Stimulated activated naive CD8-positive, alpha-beta T cell treated with anti-CD3 and anti-CD28 coated beads, Interleukin-15, Interleukin-2, amounts not matched to agents 100 ng/mL and 50 ng/mL, for 24 hours (primary cell): ENCODE measurements around the gene GCLM.

ENCODE experiments used
- H3K27ac Mint-ChIP-seq: one replicate; pipeline ENCODE4 v1.8.0; 2021; ENCODE audit warnings: mild to moderate bottlenecking, mixed read lengths
- H3K27me3 Mint-ChIP-seq: one replicate; pipeline ENCODE4 v1.8.0; 2021; ENCODE audit warnings: mixed read lengths
- H3K36me3 Mint-ChIP-seq: one replicate; pipeline ENCODE4 v1.8.0; 2021; ENCODE audit warnings: low read depth, mixed read lengths
- H3K4me1 Mint-ChIP-seq: one replicate; pipeline ENCODE4 v1.8.0; 2021; ENCODE audit warnings: low read depth, mixed read lengths
- H3K4me3 Mint-ChIP-seq: one replicate; pipeline ENCODE4 v1.8.0; 2021; ENCODE audit warnings: mild to moderate bottlenecking, mixed read lengths
- H3K9me3 Mint-ChIP-seq: one replicate; pipeline ENCODE4 v1.8.0; 2021; ENCODE audit warnings: mixed read lengths

The GCLM gene

GRCh38 chr1:93845538-93846205 lies 63.6 kb downstream of the GCLM start:
- peaks cover 34% of the 10 kb centered on the region for H3K4me1 Mint-ChIP-seq
- no peaks in the 10 kb centered on the region for H3K9me3 Mint-ChIP-seq

GRCh38 chr1:93844262-93845045 lies 64.8 kb downstream of the GCLM start:
- no peak overlapping the region for H3K4me3 Mint-ChIP-seq

More at GRCh38 chr1:93845538-93846205, 63.6 kb downstream of the GCLM start:
- no peaks in the 10 kb centered on the region for H3K27me3 Mint-ChIP-seq
- peak overlapping the region; percentile 86 for H3K27ac Mint-ChIP-seq
- H3K4me3 Mint-ChIP-seq, result peak overlapping the region; percentile 89
- no peaks in the 10 kb centered on the region for H3K36me3 Mint-ChIP-seq

GRCh38 chr1:93842750-93843500 lies 66.3 kb downstream of the GCLM start:
- H3K27ac Mint-ChIP-seq, result no peak overlapping the region
- H3K27me3 Mint-ChIP-seq, result no peaks in the 10 kb centered on the region
- no peaks in the 10 kb centered on the region for H3K9me3 Mint-ChIP-seq
- no peaks in the 10 kb centered on the region for H3K36me3 Mint-ChIP-seq
- peaks cover 29% of the 10 kb centered on the region for H3K4me1 Mint-ChIP-seq
- H3K4me3 Mint-ChIP-seq, result no peak overlapping the region

More at GRCh38 chr1:93844262-93845045, 64.8 kb downstream of the GCLM start:
- H3K36me3 Mint-ChIP-seq, result no peaks in the 10 kb centered on the region
- H3K27ac Mint-ChIP-seq, result no peak overlapping the region
- H3K27me3 Mint-ChIP-seq, result no peaks in the 10 kb centered on the region
- no peaks in the 10 kb centered on the region for H3K9me3 Mint-ChIP-seq
- peaks cover 34% of the 10 kb centered on the region for H3K4me1 Mint-ChIP-seq

GRCh38 chr1:93841771-93842170 lies 67.5 kb downstream of the GCLM start:
- Mint-ChIP-seq H3K4me3 (no peak overlapping the region), H3K27me3 (no peaks in the 10 kb centered on the region), H3K4me1 (peaks cover 20% of the 10 kb centered on the region), H3K36me3 (no peaks in the 10 kb centered on the region), H3K9me3 (no peaks in the 10 kb centered on the region), H3K27ac (no peak overlapping the region)

- Mint-ChIP-seq H3K9me3 (no peaks in the 10 kb centered on the region), H3K4me1 (peaks cover 19% of the 10 kb centered on the region), H3K36me3 (no peaks in the 10 kb centered on the region), H3K4me3 (no peak overlapping the region), H3K27me3 (no peaks in the 10 kb centered on the region), H3K27ac (no peak overlapping the region)
These were observed 68.2 kb downstream of the GCLM start for GRCh38 chr1:93840956-93841482.

- Mint-ChIP-seq H3K4me1 (peaks cover 7% of the 10 kb centered on the region), H3K27ac (no peak overlapping the region), H3K27me3 (no peaks in the 10 kb centered on the region), H3K9me3 (no peaks in the 10 kb centered on the region), H3K4me3 (no peak overlapping the region), H3K36me3 (no peaks in the 10 kb centered on the region)
These were observed 69.5 kb downstream of the GCLM start for GRCh38 chr1:93839753-93840152.

GRCh38 chr1:93839307-93839706 lies 69.9 kb downstream of the GCLM start:
- Mint-ChIP-seq H3K4me1 (peaks cover 2% of the 10 kb centered on the region), H3K9me3 (no peaks in the 10 kb centered on the region), H3K36me3 (no peaks in the 10 kb centered on the region), H3K4me3 (no peak overlapping the region), H3K27me3 (no peaks in the 10 kb centered on the region), H3K27ac (no peak overlapping the region)

GRCh38 chr1:93837961-93838360 lies 71.3 kb downstream of the GCLM start:
- Mint-ChIP-seq H3K4me3 (no peak overlapping the region), H3K4me1 (no peaks in the 10 kb centered on the region), H3K27me3 (no peaks in the 10 kb centered on the region), H3K36me3 (no peaks in the 10 kb centered on the region), H3K9me3 (peaks cover 2% of the 10 kb centered on the region), H3K27ac (no peak overlapping the region)
